Measurements from ENCODE around the gene NTN1.

DNA sequence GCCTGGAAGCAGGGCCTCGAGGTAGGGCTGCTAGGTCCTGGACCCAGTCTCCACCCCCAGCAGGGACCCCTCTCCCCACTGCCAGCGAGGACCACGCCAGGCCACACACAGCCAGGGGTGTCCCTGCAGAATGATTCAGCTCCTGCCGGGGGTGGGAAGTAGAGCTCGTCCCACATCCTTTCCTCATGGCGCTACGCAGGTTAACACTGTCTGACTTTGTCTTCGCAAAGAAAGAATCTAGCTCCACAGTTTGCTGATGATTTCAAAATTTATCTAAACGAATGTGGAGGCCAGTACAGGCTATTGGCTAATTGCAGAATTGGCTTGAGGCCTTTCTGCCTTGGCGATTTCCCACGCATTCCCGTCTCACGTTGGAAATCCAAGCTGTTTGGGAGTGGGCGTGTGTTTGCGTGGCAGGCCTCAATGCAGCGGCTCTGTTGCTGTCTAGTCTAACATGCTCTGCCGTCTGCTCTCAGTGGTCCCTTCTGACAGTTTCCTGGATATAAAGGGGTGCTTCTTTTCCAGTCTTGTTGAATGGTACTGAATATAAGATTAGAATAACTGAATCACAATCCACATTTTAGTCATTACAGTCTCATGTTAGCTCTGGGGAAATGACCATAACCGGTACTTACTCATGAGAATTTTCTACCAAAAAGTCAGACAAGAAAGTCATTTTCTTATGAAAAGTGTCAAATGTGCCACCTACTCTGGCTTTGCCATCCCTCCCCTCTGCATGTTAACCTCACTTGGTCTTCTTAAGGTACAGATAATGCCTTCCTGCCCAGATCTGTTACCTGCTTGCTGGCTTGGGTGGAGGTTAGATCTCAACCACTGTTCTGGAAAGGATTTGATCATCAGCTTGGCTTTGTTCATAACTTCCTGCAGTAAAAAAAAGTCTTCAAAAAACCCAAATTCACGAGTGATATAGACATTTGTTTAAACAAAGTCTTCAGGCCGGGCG is 252.4 kb downstream of the NTN1 start:
- TF ChIP-seq EZH2 (IDR thresholded peaks at IDR 0.05) (no peak), POLR2AphosphoS5 (IDR thresholded peaks at IDR 0.05; ENCODE audit: borderline replicate concordance, low read depth, low read length) (no peak), FOXP2 (optimal IDR thresholded peaks at IDR 0.05; ENCODE audit: control extremely low read depth, extremely low read length, insufficient read depth) (no peak)
